HFF-Myc (cell line): Measurements from ENCODE around the gene AURKA.
A peak's percentile ranks its signal among the peaks of the same experiment; 100 is the strongest.
"Not testable (repeated sequence)": the region's sequence is repeated elsewhere in the genome, so short reads cannot be mapped to it uniquely, and the experiment has no call there.

Source experiments
- DNase-seq: peaks from one replicate; pipeline ENCODE4 v3.0.0-alpha.2; 2011; ENCODE audit warnings: low read depth; ENCODE audit errors: extremely low read depth
- H3K4me3 ChIP-seq: replicated peaks from 2 replicates; pipeline ENCODE4 v1.5.1; 2011; ENCODE audit warnings: low read depth, mild to moderate bottlenecking, control low read depth, low read length
- CTCF ChIP-seq: IDR thresholded peaks from 2 replicates; pipeline ENCODE4 v1.5.1; 2012; ENCODE audit warnings: mild to moderate bottlenecking, low read depth, low read length, control low read depth; ENCODE audit errors: missing control alignments

Gene AURKA

GRCh38 chr20:56345911-56346310 is 46.1 kb downstream of the AURKA start:
- no peak for TF ChIP-seq CTCF
- no peak for DNase-seq
- no peak overlapping the region for H3K4me3 ChIP-seq

- no peak for DNase-seq
- TF ChIP-seq CTCF, result peak; percentile 80
- H3K4me3 ChIP-seq, result 0 out of 2 replicates have a peak overlapping the region, but pooled peaks have one; percentile 7
These were observed 48.1 kb downstream of the AURKA start for GRCh38 chr20:56343861-56344381.

GRCh38 chr20:56342783-56343182 is 49.2 kb downstream of the AURKA start:
- TF ChIP-seq CTCF, result no peak
- DNase-seq, result no peak
- H3K4me3 ChIP-seq, result no peak overlapping the region

GRCh38 chr20:56336709-56337108 is 55.3 kb downstream of the AURKA start:
- not testable (repeated sequence) for DNase-seq

GRCh38 chr20:56328861-56329260 is 63.2 kb downstream of the AURKA start:
- H3K4me3 ChIP-seq, result no peak overlapping the region
- no peak for TF ChIP-seq CTCF
- DNase-seq, result no peak

More at GRCh38 chr20:56336709-56337108, 55.3 kb downstream of the AURKA start:
- not testable (repeated sequence) for H3K4me3 ChIP-seq

- H3K4me3 ChIP-seq, result no peak overlapping the region
- no peak for TF ChIP-seq CTCF
- DNase-seq, result no peak
These were observed 67.2 kb downstream of the AURKA start for GRCh38 chr20:56324806-56325205.

- no peak for TF ChIP-seq CTCF
- no peak overlapping the region for H3K4me3 ChIP-seq
- no peak for DNase-seq
These were observed 68.4 kb downstream of the AURKA start for GRCh38 chr20:56323656-56324055.
